H1 (cell line): ENCODE results near the gene CDK7. TPM values are rescaled to one million over a fixed set of nuclear protein-coding genes. Genes with fewer than 3 reads are reported as not detected.

ENCODE experiments used
- ATF2 ChIP-seq: IDR thresholded peaks from 2 replicates; pipeline ENCODE4 v1.6.1; 2012; ENCODE audit warnings: low read length, inconsistent platforms
- KDM5A ChIP-seq: fragments of 200-600 bp; IDR thresholded peaks from 2 replicates; pipeline ENCODE4 v1.7.1; 2012; ENCODE audit warnings: mild to moderate bottlenecking, low read length, inconsistent platforms, mixed read lengths
- SAP30 ChIP-seq: fragments of 300-600 bp; sonication (generic); IDR thresholded peaks from 2 replicates; pipeline ENCODE4 v1.7.1; 2012; ENCODE audit warnings: low read length, moderate library complexity, mild to moderate bottlenecking, inconsistent platforms; ENCODE audit not compliant: insufficient read depth, insufficient replicate concordance
- SIRT6 ChIP-seq: IDR thresholded peaks from one replicate; pipeline ENCODE4 v1.7.1; 2012; ENCODE audit warnings: low read length, inconsistent platforms
- SP1 ChIP-seq: IDR thresholded peaks from 2 replicates; pipeline ENCODE4 v1.6.1; 2011; ENCODE audit warnings: low read depth, low read length
- TEAD4 ChIP-seq: IDR thresholded peaks from 2 replicates; pipeline ENCODE4 v1.6.1; 2012; ENCODE audit warnings: low read depth, low read length, inconsistent platforms, mixed read lengths
- polyA plus RNA-seq, 7 experiments: library from polyadenylated mRNA; depleted of rRNA in 3 of 7; stranded (reverse) in 5 of 7; unstranded in 2 of 7; fragments of >200 nt in 5 of 7; fragments of 200-250 nt in 2 of 7; gene quantifications; 1 replicate in 5 of 7; 2 replicates in 1 of 7; 4 replicates in 1 of 7; pipeline versions ENCODE4 v1.2.1 to v1.2.3, GENCODE V29; 2011 to 2013; ENCODE audit warnings: missing spikeins in 2 of 7, mixed read lengths in 2 of 7
- total RNA-seq: library from RNA; stranded (reverse); fragmentation: NEBNext Ultra II Directional; extraction: Animal tissue kit (Norgen Biotek cat#: 25700); gene quantifications from 2 replicates; pipeline ENCODE4 v1.2.1, GENCODE V29; 2021
- TF ChIP-seq, protein P1 (sequence below): fragments of 300-600 bp; sonication (generic); IDR thresholded peaks from 2 replicates; pipeline ENCODE4 v1.7.1; 2012; ENCODE audit warnings: low read length, moderate library complexity, mild to moderate bottlenecking, inconsistent platforms; ENCODE audit not compliant: insufficient replicate concordance

Gene CDK7
- total and polyA plus RNA-seq, 2 of the 8 experiments (the other 6 are each of a cell fraction or from before 2014, with no cell fraction given), result 39.9 to 63.4 TPM

- TF ChIP-seq, protein P1, sequence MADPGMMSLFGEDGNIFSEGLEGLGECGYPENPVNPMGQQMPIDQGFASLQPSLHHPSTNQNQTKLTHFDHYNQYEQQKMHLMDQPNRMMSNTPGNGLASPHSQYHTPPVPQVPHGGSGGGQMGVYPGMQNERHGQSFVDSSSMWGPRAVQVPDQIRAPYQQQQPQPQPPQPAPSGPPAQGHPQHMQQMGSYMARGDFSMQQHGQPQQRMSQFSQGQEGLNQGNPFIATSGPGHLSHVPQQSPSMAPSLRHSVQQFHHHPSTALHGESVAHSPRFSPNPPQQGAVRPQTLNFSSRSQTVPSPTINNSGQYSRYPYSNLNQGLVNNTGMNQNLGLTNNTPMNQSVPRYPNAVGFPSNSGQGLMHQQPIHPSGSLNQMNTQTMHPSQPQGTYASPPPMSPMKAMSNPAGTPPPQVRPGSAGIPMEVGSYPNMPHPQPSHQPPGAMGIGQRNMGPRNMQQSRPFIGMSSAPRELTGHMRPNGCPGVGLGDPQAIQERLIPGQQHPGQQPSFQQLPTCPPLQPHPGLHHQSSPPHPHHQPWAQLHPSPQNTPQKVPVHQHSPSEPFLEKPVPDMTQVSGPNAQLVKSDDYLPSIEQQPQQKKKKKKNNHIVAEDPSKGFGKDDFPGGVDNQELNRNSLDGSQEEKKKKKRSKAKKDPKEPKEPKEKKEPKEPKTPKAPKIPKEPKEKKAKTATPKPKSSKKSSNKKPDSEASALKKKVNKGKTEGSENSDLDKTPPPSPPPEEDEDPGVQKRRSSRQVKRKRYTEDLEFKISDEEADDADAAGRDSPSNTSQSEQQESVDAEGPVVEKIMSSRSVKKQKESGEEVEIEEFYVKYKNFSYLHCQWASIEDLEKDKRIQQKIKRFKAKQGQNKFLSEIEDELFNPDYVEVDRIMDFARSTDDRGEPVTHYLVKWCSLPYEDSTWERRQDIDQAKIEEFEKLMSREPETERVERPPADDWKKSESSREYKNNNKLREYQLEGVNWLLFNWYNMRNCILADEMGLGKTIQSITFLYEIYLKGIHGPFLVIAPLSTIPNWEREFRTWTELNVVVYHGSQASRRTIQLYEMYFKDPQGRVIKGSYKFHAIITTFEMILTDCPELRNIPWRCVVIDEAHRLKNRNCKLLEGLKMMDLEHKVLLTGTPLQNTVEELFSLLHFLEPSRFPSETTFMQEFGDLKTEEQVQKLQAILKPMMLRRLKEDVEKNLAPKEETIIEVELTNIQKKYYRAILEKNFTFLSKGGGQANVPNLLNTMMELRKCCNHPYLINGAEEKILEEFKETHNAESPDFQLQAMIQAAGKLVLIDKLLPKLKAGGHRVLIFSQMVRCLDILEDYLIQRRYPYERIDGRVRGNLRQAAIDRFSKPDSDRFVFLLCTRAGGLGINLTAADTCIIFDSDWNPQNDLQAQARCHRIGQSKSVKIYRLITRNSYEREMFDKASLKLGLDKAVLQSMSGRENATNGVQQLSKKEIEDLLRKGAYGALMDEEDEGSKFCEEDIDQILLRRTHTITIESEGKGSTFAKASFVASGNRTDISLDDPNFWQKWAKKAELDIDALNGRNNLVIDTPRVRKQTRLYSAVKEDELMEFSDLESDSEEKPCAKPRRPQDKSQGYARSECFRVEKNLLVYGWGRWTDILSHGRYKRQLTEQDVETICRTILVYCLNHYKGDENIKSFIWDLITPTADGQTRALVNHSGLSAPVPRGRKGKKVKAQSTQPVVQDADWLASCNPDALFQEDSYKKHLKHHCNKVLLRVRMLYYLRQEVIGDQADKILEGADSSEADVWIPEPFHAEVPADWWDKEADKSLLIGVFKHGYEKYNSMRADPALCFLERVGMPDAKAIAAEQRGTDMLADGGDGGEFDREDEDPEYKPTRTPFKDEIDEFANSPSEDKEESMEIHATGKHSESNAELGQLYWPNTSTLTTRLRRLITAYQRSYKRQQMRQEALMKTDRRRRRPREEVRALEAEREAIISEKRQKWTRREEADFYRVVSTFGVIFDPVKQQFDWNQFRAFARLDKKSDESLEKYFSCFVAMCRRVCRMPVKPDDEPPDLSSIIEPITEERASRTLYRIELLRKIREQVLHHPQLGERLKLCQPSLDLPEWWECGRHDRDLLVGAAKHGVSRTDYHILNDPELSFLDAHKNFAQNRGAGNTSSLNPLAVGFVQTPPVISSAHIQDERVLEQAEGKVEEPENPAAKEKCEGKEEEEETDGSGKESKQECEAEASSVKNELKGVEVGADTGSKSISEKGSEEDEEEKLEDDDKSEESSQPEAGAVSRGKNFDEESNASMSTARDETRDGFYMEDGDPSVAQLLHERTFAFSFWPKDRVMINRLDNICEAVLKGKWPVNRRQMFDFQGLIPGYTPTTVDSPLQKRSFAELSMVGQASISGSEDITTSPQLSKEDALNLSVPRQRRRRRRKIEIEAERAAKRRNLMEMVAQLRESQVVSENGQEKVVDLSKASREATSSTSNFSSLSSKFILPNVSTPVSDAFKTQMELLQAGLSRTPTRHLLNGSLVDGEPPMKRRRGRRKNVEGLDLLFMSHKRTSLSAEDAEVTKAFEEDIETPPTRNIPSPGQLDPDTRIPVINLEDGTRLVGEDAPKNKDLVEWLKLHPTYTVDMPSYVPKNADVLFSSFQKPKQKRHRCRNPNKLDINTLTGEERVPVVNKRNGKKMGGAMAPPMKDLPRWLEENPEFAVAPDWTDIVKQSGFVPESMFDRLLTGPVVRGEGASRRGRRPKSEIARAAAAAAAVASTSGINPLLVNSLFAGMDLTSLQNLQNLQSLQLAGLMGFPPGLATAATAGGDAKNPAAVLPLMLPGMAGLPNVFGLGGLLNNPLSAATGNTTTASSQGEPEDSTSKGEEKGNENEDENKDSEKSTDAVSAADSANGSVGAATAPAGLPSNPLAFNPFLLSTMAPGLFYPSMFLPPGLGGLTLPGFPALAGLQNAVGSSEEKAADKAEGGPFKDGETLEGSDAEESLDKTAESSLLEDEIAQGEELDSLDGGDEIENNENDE, result no peak
- TF ChIP-seq ATF2, result no peak
- no peak for TF ChIP-seq SP1
- TF ChIP-seq SIRT6, result no peak
- TF ChIP-seq TEAD4, result no peak
- TF ChIP-seq KDM5A, result no peak
- no peak for TF ChIP-seq SAP30
These were observed 50.9 kb downstream of the CDK7 start (continued) for GRCh38 chr5:69285448-69286116.
